Vagina (tissue), 2 donors: ENCODE results near the gene RPL10A.

ENCODE experiments used
- POLR2A ChIP-seq, 2 donors: fragments of 450-650 bp; IDR thresholded peaks; one replicate each; pipeline ENCODE4 v1.6.1; 2017; ENCODE audit warnings: antibody characterized with exemption in 2 of 2, mild to moderate bottlenecking in 2 of 2, moderate library complexity in 2 of 2
- POLR2AphosphoS5 ChIP-seq, 2 donors: sonication (generic); formaldehyde crosslinking; IDR thresholded peaks; one replicate each; pipeline ENCODE4 v1.9.0; 2017; ENCODE audit warnings: antibody characterized with exemption in 2 of 2, mild to moderate bottlenecking in 2 of 2, low read depth in 1 of 2; ENCODE audit not compliant: insufficient read depth in 1 of 2
- TF ChIP-seq, protein P1 (sequence below), 3 experiments: fragments of 450-650 bp in 2 of 3; fragments of 200-600 bp in 1 of 3; sonication (generic) in 1 of 3; IDR thresholded peaks; one replicate each; pipeline ENCODE4 v1.5.1; 2017 to 2019; ENCODE audit warnings: antibody characterized with exemption in 3 of 3, mild to moderate bottlenecking in 2 of 3, moderate library complexity in 2 of 3

DNA sequence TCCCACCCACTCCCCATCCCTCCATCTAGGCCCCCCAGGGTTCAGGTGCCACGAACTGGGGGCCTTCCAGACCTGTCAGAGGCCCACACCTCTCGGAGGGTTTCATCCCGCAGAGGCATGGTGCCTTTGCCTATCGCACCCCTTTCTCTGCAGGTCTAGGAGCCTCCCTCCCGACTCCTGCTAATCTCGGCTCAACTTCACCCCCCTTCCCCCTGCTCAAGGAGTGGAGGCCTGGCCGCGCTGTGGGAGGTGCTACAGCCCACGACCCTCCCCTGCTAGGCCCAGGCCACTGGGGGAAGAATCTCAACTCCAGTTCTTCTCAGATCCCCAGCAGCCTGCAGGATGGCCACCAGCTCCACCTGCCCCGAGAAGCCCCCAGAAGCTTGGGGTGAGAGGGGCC, 44.5 kb downstream of the RPL10A start, which contains the start of gene TULP1:
- TF ChIP-seq POLR2A (IDR thresholded peaks at IDR 0.05), result no peak
- TF ChIP-seq, protein P1, sequence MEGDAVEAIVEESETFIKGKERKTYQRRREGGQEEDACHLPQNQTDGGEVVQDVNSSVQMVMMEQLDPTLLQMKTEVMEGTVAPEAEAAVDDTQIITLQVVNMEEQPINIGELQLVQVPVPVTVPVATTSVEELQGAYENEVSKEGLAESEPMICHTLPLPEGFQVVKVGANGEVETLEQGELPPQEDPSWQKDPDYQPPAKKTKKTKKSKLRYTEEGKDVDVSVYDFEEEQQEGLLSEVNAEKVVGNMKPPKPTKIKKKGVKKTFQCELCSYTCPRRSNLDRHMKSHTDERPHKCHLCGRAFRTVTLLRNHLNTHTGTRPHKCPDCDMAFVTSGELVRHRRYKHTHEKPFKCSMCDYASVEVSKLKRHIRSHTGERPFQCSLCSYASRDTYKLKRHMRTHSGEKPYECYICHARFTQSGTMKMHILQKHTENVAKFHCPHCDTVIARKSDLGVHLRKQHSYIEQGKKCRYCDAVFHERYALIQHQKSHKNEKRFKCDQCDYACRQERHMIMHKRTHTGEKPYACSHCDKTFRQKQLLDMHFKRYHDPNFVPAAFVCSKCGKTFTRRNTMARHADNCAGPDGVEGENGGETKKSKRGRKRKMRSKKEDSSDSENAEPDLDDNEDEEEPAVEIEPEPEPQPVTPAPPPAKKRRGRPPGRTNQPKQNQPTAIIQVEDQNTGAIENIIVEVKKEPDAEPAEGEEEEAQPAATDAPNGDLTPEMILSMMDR (IDR thresholded peaks at IDR 0.05), result no peak
- TF ChIP-seq POLR2AphosphoS5 (IDR thresholded peaks at IDR 0.05; ENCODE audit: insufficient read depth in 1 of 2, low read depth in 1 of 2), result no peak
